Heart right ventricle (tissue), 16 donors: ENCODE data around the gene PLBD2. TPM values are rescaled to one million over a fixed set of nuclear protein-coding genes. Genes with fewer than 3 reads are reported as not detected.

Experiments
- ATAC-seq, 8 donors: fragments of 200-7000 bp; cut with Tn5 transposase; one replicate each; pipeline ENCODE4 v1.9.1; 2020; ENCODE audit warnings: mild to moderate bottlenecking in 8 of 8, moderate library complexity in 8 of 8, moderate number of reproducible peaks in 1 of 8
- DNase-seq, 2 donors: peaks; one replicate each; pipeline ENCODE4 v3.0.0-alpha.2; 2020
- H3K27ac ChIP-seq, 10 donors: fragments of 200-600 bp; sonication (generic) in 2 of 10; one replicate each; pipeline versions ENCODE4 v1.5.0 to v1.8.0; 2020 to 2022; ENCODE audit warnings: mild to moderate bottlenecking in 3 of 10
- H3K27me3 ChIP-seq, 7 donors: fragments of 200-600 bp; one replicate each; pipeline ENCODE4 v1.8.0; 2021 to 2022; ENCODE audit warnings: mild to moderate bottlenecking in 2 of 7
- H3K36me3 ChIP-seq, 9 donors: fragments of 200-600 bp; sonication (generic) in 1 of 9; one replicate each; pipeline versions ENCODE4 v1.5.0 to v1.8.0; 2020 to 2022; ENCODE audit warnings: mild to moderate bottlenecking in 2 of 9
- H3K4me1 ChIP-seq, 9 donors: fragments of 200-600 bp; sonication (generic) in 1 of 9; one replicate each; pipeline versions ENCODE4 v1.5.0 to v1.8.0; 2020 to 2022; ENCODE audit warnings: mild to moderate bottlenecking in 4 of 9
- H3K4me3 ChIP-seq, 10 donors: fragments of 200-600 bp; sonication (generic) in 2 of 10; one replicate each; pipeline versions ENCODE4 v1.5.0 to v1.8.0; 2020 to 2022; ENCODE audit warnings: mild to moderate bottlenecking in 7 of 10, moderate library complexity in 2 of 10
- H3K9me3 ChIP-seq, 11 donors: fragments of 200-600 bp in 10 of 11; sonication (generic) in 2 of 11; one replicate each; pipeline versions ENCODE4 v1.5.0 to v1.8.0; 2013 to 2022; ENCODE audit warnings: mild to moderate bottlenecking in 2 of 11, control low read depth in 1 of 11, moderate library complexity in 1 of 11
- WGBS, 2 donors: extraction: QIAGEN DNeasy Blood & Tissue Kit; methylation state at CpG; one replicate each; pipeline ENCODE4 v1.1.7; 2013; ENCODE audit warnings: inconsistent platforms in 1 of 2; 5-methylcytosine and 5-hydroxymethylcytosine counted together
- intact Hi-C, 10 donors: fragments of 100-400 bp; cut with DNase I; formaldehyde crosslinking; loops; one replicate each; pipeline versions ENCODE4 v1.11.1 to v1.14.2; 2022
- polyA plus RNA-seq, 2 donors: library from polyadenylated mRNA; stranded (reverse); fragments of 200-250 nt; gene quantifications; one replicate each; pipeline ENCODE4 v1.2.3, GENCODE V29; 2013
- total RNA-seq, 10 donors: library from RNA; stranded (reverse); fragmentation: NEBNext Ultra II Directional in 3 of 10; extraction: Animal tissue kit (Norgen Biotek cat#: 25700) in 3 of 10; gene quantifications; one replicate each; pipeline versions ENCODE4 v1.2.1 to v1.2.4, GENCODE V29; 2021 to 2023
- TF ChIP-seq, protein P1 (sequence below), 9 donors: fragments of 200-600 bp; sonication (generic) in 2 of 9; IDR thresholded peaks; one replicate each; pipeline versions ENCODE4 v1.5.0 to v1.8.0; 2021 to 2022; ENCODE audit warnings: antibody characterized with exemption in 9 of 9, mild to moderate bottlenecking in 5 of 9, moderate library complexity in 1 of 9
- donor health status: Arrhythmogenic right ventricular cardiomyopathy.
- donor health status: ischemic (EF 13 %, LVEDD 7.1; RV severe dilation, severe dysfunction).
- donor health status: healthy with polysubstance abuse.
- donor health status: DM: no; HTN: yes; CAD: no.
- donor health status: DM: no; HTN: no; CAD: no.
- donor health status: ischemic (EF 25% LVEDD 6.9; RV normal size, moderate dysfunction).
- donor health status: ischemic (EF 25% LVEDD 5.7; RV mildly dilated, moderate dysfunction).
- donor health status: healthy.
- donor health status: DM: yes; HTN: yes; CAD: no.
- donor health status: Ischemic cardiomyopathy.
- donor health status: ischemic (EF 35%, LVEDD 5.7; RV mildly dilated, moderate dysfunction).
- donor health status: nonischemic (EF 11% LVEDD 7.7; RV severe dilation, severe dysfunction).
- donor health status: DM: yes; HTN: yes; CAD: no.
- donor health status: PGD.
- donor health status: ischemic (EF 29% LVEDD 5.4; RV normal size, mild dysfunction).
- donor health status: nonischemic (EF 23%, LVEDD 6.1; RV moderate dilation, normal function).

The PLBD2 gene
- total and polyA plus RNA-seq, 12 donors = 13.0 to 53.9 (median 35.4) TPM

DNA sequence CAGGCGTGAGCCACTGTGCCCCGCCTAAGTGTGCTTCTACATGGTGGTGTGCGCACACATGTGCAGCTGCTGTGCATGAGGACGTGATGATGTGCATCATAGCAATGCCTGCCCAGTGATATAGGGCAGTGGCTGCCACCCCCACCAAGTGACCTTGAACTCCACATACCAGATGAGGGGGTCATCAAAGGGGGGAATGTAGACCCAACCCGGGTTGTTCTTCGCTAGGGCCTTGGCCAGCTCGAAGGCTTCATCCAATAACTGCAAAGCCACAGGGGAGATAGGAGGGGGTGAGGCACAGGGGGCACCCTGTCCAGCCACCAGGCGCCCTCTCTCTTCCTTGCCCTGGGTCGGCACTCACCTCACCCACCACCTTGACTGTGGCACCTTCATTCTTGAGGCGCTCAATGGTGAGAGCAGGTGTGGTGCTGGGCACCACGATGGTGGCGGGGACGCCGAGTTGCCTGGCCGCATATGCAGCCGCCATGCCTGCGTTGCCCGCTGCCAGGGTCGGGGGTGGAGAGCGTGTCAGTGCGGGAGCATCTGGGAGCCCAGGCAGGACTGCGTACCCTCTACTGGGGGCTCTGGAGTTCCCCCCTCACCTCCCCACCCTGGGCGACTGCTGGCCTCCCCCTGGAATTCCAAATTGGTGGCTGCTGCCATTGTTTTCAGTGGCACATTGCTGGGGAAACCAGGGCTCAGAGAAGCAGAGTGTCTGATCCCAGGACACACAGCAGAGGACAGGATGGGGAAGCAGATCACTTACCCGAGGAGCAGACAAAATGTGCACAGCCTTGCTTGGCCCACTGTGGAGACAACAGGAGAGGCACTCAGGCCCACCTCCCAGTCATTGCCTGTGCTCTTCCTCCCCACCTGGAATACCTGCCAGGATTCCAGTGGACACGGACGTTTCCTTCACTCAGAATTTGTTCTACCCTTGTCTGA is 40.2 kb downstream of the PLBD2 start:
- intact Hi-C loops = no loop called here
- TF ChIP-seq, protein P1, sequence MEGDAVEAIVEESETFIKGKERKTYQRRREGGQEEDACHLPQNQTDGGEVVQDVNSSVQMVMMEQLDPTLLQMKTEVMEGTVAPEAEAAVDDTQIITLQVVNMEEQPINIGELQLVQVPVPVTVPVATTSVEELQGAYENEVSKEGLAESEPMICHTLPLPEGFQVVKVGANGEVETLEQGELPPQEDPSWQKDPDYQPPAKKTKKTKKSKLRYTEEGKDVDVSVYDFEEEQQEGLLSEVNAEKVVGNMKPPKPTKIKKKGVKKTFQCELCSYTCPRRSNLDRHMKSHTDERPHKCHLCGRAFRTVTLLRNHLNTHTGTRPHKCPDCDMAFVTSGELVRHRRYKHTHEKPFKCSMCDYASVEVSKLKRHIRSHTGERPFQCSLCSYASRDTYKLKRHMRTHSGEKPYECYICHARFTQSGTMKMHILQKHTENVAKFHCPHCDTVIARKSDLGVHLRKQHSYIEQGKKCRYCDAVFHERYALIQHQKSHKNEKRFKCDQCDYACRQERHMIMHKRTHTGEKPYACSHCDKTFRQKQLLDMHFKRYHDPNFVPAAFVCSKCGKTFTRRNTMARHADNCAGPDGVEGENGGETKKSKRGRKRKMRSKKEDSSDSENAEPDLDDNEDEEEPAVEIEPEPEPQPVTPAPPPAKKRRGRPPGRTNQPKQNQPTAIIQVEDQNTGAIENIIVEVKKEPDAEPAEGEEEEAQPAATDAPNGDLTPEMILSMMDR (IDR thresholded peaks at IDR 0.05) = no peak
- Histone ChIP-seq H3K4me1 (peaks cover 0 to 4% (median 0%) of the 10 kb centered on the region in 9 donors), H3K27me3 (peaks cover 0 to 30% (median 3%) of the 10 kb centered on the region in 7 donors), H3K36me3 (no peaks in the 10 kb centered on the region), H3K27ac (no peak overlapping the region), H3K9me3 (peaks cover 0 to 5% (median 0%) of the 10 kb centered on the region in 11 donors), H3K4me3 (no peak overlapping the region)
- WGBS, 2 donors = 85 to 86% methylated on average over 26 of the region's 26 CpGs
- no peak for DNase-seq
- peak in 3 of 8 donors; percentile 6 to 37 (median 13) for ATAC-seq

DNA sequence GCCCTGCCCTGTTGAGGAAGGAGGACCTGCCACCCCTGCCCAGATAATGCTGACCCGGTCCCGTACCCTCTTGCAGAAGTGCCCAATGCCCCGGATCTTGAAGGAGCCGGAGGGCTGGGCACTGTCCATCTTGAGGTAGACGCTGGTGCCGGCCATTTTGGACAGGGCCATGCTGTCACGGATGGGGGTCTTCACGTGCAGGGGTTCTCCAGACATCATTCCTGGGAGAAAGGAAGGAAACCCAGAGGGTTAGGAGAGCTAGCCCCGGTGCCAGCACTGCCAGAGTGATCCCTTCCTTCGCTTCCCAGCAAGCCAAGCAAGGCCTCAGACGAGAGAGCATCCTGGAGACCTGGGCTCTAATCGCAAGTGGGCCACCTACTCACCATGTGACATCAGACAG is 41.1 kb downstream of the PLBD2 start:
- peaks cover 0 to 5% (median 0%) of the 10 kb centered on the region in 11 donors for H3K9me3 ChIP-seq
- intact Hi-C loops = no loop called here

DNA sequence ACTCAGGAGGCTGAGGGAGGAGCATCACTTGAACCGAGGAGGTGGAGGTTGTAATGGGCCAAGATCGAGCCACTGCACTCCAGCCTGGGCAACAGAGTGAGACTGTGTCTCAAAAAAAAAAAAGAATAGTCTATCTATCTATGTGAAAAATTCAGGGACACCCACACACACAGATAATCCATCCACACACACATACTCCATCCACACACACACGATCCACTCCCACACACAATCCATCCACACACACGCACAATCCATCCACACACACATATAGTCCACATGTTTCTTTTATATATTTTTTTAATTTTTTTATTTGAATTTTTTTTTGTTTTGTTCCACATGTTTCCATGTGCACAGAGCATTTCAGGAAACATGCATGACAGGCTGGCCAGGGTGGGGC is 42.0 kb downstream of the PLBD2 start:
- TF ChIP-seq, protein P1 (IDR thresholded peaks at IDR 0.05) = no peak
- intact Hi-C loops = no loop called here
- ATAC-seq (no peak), DNase-seq (no peak)
- H3K4me1 ChIP-seq = peaks cover 0 to 18% (median 0%) of the 10 kb centered on the region in 9 donors
- peaks cover 0 to 4% (median 0%) of the 10 kb centered on the region in 11 donors for H3K9me3 ChIP-seq
- no peak overlapping the region for H3K27ac ChIP-seq
- no peak overlapping the region for H3K4me3 ChIP-seq
- H3K27me3 ChIP-seq = peaks cover 0 to 30% (median 3%) of the 10 kb centered on the region in 7 donors
- no peaks in the 10 kb centered on the region for H3K36me3 ChIP-seq
- WGBS, 2 donors = 76 to 87% methylated on average over 4 of the region's 4 CpGs

More for the DNA sequence above, 41.1 kb downstream of the PLBD2 start:
- TF ChIP-seq, protein P1 (IDR thresholded peaks at IDR 0.05) = no peak
- no peak overlapping the region for H3K4me3 ChIP-seq
- DNase-seq (no peak), ATAC-seq (no peak)
- H3K36me3 ChIP-seq = no peaks in the 10 kb centered on the region
- H3K27me3 ChIP-seq = peaks cover 0 to 30% (median 3%) of the 10 kb centered on the region in 7 donors
- H3K27ac ChIP-seq = no peak overlapping the region
- H3K4me1 ChIP-seq = peaks cover 0 to 12% (median 0%) of the 10 kb centered on the region in 9 donors
- 84 to 91% methylated on average over 12 of the region's 12 CpGs for WGBS, 2 donors

DNA sequence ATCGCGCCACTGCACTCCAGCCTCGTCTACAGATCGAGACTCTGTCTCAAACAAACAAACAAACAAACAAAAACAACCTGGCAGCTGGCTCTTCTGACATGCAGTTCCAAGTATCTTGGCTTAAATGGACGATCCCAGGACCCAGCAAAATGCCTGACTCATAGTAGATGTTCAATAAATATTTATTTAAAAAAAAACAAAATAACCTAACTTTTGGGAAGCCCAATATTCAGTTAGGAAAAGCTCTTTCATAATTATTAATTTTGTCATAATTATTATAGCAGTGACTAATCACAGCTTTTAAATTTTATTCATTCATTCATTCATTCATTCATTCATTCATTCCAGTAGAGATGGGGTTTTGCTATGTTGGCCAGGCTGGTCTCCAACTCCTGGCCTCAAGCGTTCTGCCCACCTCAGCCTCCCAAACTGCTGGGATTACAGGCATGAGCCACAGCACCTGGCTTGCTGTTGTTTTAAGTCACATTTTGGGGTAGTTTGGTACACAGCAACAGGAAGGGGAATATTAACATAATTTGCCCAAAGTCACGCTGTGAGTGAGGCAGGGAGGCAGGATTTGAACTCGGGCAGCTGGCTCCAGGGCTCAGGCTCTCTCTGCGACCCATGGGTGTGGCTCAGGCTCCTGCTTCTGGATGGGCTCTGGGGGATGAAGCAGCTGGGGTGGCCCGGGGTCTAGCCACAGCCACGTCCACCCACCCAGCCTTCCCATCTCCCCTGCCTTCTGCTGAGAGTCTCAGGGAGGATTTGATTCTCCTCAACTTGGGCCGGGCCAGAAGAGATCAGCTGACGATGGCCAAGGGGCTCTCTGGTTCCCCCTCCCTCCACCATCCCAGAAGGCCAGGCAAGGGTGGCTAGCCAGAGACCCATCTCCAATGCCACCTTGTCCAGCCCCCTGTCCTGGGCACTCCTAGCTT is 42.9 kb downstream of the PLBD2 start:
- H3K4me3 ChIP-seq = no peak overlapping the region
- no peak overlapping the region for H3K27ac ChIP-seq
- intact Hi-C loops = no loop called here
- DNase-seq = no peak
- H3K4me1 ChIP-seq = peaks cover 0 to 27% (median 0%) of the 10 kb centered on the region in 9 donors
- TF ChIP-seq, protein P1 (IDR thresholded peaks at IDR 0.05) = no peak
- H3K36me3 ChIP-seq = no peaks in the 10 kb centered on the region
- peaks cover 0 to 30% (median 3%) of the 10 kb centered on the region in 7 donors for H3K27me3 ChIP-seq
- 73 to 76% methylated on average over 13 of the region's 13 CpGs for WGBS, 2 donors
- H3K9me3 ChIP-seq = no peaks in the 10 kb centered on the region
- no peak for ATAC-seq
